GM20000 (cell line): ENCODE data around the gene CES2.

Experiments used
- DNase-seq: peaks from one replicate; pipeline ENCODE4 v3.0.0; 2012; ENCODE audit warnings: low spot score
- CTCF ChIP-seq: IDR thresholded peaks from 2 replicates; pipeline ENCODE4 v1.5.1; 2012; ENCODE audit warnings: mild to moderate bottlenecking, control low read depth; ENCODE audit errors: extremely low read depth, missing control alignments

The CES2 gene

DNA sequence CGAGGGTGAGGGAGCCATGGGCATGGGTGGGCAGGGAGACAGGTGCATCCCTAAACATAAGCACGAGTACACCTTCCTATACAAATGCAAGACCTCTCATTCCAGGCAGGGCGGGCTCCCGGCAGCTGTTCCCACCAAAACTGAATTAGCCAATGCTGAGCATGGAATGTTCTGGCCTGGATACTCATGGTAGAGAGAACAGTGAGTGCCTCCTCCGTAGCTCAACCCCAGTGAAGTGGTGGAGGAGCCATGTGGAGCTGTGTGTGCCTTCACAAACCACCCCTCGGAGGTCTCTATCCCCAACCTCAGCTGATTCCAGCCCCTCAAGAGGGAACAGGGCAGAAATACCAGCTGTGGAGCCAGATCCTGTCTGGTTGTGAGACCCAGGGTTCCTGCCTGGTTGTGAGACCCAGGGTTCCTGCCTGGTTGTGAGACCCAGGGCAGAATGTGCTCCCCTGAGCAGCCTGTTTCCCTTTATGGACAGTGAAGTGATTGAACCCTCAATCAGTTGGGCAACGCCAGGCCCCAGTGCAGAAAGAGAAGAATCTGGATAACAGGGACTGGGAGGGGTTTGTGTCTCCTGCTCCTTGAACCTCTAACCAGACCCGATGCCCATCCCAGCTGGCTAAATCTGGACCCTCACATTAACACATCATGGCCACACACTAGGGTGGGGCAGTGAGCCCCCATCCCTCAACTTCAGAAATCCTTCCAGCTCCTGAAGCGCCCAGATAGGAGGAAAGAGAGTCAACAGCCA lies 14.2 kb upstream of the CES2 start:
- DNase-seq, result no peak
- no peak for TF ChIP-seq CTCF

DNA sequence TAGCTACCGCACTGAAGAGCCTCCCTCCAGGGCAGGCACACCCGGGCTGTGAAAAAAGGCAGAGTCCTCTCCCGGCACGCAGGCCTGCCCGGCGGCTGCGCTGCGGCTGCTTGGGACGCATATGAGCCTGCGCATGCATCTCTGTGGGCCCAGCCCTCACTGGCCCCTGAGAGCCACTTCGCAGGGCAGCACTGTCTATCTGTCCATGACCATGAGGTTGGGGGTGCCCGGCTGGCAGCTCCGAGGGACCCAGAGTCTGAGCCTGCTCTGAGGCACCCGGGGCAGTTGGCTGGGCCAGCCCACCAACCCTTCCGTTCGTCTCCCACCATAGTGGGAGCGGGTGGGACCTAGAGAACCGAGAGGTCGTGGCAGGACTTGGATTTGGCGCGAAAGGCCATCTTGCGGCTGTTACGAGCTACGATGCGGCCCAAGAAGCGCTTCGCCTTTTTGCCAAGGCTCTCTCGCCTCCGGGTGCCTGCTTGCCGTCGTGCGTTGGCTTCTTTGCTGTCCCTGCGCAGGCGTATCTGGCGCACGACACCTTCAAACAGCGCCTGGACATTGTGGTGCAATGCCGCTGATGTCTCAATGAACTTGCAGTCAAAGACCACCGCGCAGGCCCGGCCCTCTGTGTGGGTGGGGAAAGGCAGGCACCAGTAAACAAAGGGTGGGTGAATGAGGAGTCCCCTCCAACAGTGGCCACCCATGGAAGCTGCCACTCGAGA lies 13.4 kb upstream of the CES2 start:
- DNase-seq, result no peak
- TF ChIP-seq CTCF, result no peak

GRCh38 chr16:66923247-66923731 lies 12.0 kb upstream of the CES2 start:
- DNase-seq, result no peak
- no peak for TF ChIP-seq CTCF

GRCh38 chr16:66923866-66924265 lies 11.4 kb upstream of the CES2 start:
- TF ChIP-seq CTCF, result no peak
- no peak for DNase-seq

- peak; percentile 38 for TF ChIP-seq CTCF
- DNase-seq, result peak; percentile 87
Observed at GRCh38 chr16:66924527-66925321, 10.6 kb upstream of the CES2 start.

- peak; percentile 59 for DNase-seq
- TF ChIP-seq CTCF, result no peak
Observed at GRCh38 chr16:66925322-66925840, 9.9 kb upstream of the CES2 start, which contains the start of gene RRAD. Gene RRAD, minus strand, starts transcription at chr16:66925535. Its CDS starts 356 bp downstream, at chr16:66925179.
